Measurements from ENCODE around the gene LILRB3.
"Not testable (repeated sequence)": the region's sequence is repeated elsewhere in the genome, so short reads cannot be mapped to it uniquely, and the experiment has no call there.

LILRB3 gene

GRCh38 chr19:54189145-54189734, 33.6 kb downstream of the LILRB3 start, which contains the start of gene MBOAT7:
Gene MBOAT7, minus strand, starts transcription at chr19:54189580. Its CDS starts 1,072 bp downstream, at chr19:54188508.
- no peak for DNase-seq

- no peak for DNase-seq
These were observed 34.5 kb downstream of the LILRB3 start for GRCh38 chr19:54188215-54188871.

DNA sequence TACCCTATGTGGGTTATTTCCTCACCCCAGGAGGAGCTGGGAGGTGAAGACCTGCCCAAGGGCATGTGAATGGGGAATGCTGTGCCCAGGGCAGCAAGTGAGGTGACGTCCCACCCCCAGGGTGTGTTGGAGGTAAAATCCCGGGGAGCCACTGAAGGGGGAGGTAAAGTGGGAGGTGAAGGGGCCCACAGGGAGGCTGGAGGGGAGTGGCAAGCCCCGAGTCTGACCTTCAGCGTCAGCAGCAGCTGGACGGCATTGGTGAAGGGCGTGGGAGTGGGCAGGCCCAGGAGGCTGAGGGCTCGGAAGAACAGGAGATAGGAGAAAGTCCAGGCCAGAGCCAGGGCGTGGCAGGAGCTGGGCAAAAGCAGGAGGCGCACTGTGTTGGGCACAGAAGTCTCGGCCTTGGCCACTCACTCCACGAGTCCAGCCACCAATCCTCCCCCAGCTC, 35.8 kb downstream of the LILRB3 start:
- DNase-seq, result no peak

DNA sequence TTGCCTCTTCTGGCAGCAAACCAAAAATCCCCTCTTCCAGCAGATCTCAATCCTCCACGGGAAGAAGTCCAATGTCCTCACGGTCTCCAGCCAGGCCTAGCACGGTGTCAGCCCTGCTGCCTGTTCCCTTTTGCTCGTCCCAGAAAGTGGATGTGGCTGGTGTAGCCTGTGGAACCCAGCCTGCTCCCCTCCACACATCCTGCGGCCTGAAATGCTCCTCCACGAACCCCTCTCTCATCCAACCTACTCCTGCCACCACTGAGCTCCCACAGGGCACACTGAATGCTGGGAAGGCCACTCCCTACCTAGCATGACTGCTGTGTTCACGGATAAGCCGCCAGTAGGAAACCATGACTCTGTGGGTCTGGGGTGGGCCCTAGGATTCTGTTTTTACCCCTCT, 36.5 kb downstream of the LILRB3 start:
- no peak for DNase-seq

- no peak for DNase-seq
These were observed 39.4 kb downstream of the LILRB3 start for GRCh38 chr19:54183431-54183830.

GRCh38 chr19:54181894-54182293, 40.9 kb downstream of the LILRB3 start:
- not testable (repeated sequence) for DNase-seq

DNA sequence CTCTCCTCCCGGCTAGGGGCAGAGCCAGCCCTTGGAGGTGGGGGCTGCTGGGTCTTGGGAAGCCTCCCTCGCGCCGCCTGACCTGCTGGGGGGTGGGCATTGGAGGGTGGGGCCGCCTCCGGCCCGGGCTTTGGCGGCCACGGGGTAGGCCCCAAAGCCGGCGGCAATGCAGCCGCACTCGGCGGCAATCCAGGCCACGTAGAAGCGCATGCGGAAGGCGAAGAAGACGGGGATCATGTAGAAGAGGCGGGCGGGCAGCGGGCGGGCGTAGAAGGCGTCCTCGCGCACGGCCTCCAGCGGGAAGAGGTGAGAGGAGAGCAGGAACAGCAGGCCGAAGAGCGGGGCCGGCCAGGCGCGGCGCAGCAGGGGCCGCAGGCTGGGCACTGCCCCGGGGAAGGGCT, 42.1 kb downstream of the LILRB3 start:
- no peak for DNase-seq

- peak; percentile 87 for DNase-seq
These were observed 42.8 kb downstream of the LILRB3 start for GRCh38 chr19:54179921-54180461.

DNA sequence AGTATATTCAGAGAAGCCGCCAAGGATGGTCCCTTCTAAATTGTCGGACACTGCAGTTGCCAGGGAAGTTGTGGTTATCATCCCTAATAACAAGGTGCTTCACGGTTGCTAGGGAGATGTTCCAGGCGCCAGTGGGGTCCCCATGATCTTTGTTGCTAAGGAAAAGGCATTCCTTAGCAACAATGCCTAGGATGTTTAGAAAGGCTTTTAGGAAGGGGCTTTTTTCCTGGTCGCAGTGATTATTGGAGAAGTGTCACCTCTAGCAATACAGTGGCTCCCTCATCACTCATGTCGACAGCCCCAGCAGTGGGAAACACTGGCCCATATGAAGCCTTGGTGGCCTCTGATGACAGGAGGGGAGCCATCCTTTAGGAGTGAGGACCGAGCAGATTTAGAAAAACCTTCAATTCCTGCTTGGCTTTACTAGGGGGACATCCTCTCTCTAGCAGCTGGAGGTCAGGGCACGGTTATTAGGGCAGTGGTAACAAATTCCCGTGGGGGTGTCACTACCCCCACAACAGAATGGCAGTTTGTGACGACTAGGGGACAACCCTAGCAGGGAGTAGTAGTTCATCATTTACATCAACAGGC, 43.5 kb downstream of the LILRB3 start:
- DNase-seq, result no peak

- peak; percentile 56 for DNase-seq
These were observed 44.1 kb downstream of the LILRB3 start for GRCh38 chr19:54178581-54179261.

DNA sequence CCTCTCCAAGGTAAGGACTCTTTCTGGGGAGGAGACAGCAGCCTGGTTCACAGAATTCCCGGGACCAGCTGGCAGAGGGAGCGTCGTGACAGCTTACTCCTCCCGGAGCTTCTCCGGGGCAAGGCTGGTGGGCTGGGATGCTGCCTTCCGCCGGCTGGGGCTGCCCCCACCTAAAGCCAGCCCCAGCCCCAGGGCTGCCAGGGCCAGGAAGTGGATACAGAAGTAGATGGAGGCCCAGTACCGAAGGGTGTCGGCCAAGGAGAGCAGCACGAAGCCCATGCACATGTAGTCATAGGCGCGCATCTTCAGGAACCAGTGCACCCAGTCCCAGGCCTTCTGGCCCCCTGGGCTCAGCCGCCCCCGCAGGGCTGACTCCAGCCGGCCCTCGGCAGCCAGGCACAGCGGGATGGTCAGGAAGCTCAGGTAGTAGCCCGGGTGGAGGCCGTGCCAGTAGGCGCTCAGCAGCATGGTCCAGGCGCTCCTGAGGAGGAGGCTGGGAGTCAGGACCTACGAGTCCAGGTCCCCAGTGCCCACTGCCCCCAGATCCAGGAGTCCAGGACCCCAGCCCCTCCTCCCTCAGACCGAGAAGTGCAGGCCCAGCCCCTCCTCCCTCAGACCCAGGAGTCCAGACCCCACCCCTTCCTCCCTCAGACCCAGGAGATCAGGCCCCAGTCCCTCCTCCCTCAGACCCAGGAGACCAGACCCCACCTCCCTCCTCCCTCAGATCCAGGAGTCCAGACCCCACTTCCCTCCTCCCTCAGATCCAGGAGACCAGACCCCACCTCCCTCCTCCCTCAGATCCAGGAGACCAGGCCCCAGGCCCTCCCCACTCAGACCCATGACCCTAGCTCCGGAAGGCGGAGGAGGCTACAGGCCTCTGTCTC, 48.6 kb downstream of the LILRB3 start:
- no peak for DNase-seq

DNA sequence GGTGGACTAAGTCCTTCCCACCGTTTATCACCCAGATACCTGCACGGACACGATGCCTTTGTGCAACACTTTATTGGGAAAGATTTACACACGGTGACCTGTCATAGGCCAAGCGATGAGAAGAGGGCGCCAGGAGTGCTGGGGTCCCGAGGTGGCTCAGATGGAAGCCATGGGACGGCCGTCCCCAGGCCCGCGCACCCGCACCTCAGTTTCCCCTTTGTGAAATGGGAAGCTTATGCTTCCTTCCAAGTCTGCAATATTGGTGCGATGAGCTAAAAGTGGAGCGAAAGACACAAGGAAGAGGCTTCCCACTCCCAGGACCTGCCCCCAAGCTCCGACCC, 49.5 kb downstream of the LILRB3 start:
- no peak for DNase-seq

DNA sequence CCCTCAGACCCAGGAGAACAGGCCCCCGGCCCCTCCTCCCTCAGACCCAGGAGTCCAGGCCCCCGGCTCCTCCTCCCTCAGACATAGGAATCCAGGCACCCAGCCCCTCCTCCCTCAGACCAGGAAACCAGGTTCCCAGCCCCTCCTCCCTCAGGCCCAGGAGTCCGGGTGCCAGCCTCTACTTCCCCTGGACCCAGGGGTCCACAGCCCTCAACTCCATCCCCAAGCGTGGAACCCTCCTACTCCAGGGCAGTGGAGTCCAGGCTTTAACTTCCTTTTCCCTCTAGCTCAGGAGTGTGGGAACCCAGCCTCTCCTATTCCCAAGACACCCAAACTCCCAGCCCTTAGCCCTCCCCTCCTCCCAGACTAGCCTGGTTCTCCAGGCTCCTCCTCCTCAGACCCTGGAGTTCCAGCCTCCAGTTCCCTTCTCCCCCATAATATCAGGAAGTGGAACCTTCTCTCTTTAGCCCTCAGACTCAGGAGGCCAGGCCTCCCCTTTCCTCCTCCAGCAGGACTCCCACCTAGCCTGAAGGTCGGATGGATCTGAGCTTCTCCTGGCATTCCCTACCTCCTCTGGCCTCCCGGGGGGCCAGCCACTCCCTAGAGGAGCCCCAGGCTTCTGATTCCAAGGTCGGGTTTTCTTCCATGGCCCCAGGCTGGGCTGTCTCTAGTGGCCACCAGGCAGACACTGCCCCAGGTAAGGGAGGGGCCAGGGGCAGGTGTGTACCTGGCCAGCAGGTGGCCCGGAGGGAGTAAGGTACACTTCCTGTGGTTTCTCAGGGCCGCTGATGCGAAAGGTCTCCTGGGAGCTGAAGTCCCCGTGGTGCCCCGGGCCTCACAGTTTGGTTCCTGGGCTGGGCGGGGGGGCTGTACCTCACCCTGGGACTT, 50.1 kb downstream of the LILRB3 start, which contains the start of gene TMC4:
TSS of gene TMC4 (minus strand) at position 690 of the 888 bp plus-strand sequence. CDS start at position 647, 43 bp downstream.
- no peak for DNase-seq

GRCh38 chr19:54171736-54172431, 50.9 kb downstream of the LILRB3 start:
- not testable (repeated sequence) for DNase-seq

DNA sequence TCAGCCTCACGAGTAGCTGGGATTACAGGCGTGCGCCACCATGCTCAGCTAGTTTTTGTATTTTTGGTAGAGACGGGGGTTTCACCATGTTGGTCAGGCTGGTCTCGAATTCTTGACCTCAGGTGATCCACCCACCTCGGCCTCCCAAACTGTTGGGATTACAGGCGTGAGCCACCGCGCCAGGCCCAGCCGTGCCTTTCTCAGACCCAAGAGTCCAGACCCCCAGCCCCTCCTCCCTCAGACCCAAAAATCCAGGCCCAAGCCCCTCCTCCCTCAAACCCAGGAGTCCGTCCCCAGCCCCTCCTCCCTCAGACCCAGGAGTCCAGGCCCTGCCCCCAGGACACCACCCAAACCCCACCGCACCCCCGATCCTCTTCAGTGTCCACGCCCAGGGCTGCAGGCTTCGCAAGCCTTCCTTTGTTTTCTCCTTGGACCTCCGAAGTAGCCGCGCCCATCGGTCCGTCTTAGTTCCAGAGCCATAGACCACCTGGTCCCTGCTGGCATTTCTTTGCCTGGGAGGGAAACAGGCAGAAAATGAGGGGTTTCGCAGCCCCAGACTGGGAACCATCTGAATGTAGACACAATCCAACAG, 53.6 kb downstream of the LILRB3 start:
- no peak for DNase-seq

DNA sequence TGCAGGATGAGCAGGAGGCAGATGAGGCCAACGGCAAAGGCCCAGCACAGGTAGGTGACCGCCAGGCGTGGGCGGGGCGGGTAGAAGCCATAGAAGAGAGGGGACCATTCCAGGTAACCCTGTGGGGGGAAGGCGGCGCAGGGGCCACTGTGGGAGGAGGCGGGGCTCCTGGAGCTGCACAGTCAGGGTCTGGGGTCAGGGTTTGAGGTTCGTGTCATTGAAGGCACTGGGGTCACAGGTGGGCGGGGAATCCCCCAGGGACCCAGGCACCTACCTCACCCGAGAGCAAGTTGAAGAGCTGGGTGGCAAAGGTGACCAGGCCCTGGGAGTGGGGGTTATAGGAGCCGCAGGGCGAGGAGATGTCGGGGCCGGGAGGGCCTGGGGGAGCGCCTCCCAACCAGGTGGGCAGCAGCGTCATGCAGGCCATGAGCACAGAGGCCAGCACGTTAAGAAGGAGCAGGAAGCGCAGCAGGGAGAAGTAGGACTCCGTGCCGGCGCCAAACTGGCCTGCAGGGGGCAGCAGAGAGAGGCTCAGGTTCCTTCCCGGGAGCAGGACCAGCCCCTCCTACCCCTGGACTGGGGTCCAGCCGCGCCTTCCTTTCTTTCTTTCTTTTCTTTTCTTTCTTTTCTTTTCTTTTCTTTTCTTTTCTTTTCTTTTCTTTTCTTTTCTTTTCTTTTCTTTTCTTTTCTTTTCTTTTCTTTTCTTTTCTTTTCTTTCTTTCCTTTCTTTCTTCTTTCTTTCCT, 54.5 kb downstream of the LILRB3 start:
- peak; percentile 92 for DNase-seq

Data from retina (tissue), 1 donor.